ENCODE results near the gene HIVEP3. TPM values are rescaled to one million over a fixed set of nuclear protein-coding genes. Genes with fewer than 3 reads are reported as not detected.
"Not testable (repeated sequence)": the region's sequence is repeated elsewhere in the genome, so short reads cannot be mapped to it uniquely, and the experiment has no call there.

The HIVEP3 gene
- total RNA-seq, 4 donors from 2014 or later = 4.2 to 6.5 (median 4.7) TPM

GRCh38 chr1:41955461-41956159 lies 36.9 kb upstream of the HIVEP3 start:
- DNase-seq (ENCODE audit: low spot score in 2 of 2) = no peak
- Histone ChIP-seq H3K36me3 (no peaks in the 10 kb centered on the region), H3K27ac (peak overlapping the region in 2 of 4 donors; percentile 32 to 70), H3K9me3 (no peaks in the 10 kb centered on the region), H3K4me1 (peaks cover 0 to 32% (median 15%) of the 10 kb centered on the region in 4 donors), H3K27me3 (no peaks in the 10 kb centered on the region), H3K4me3 (no peak overlapping the region)
- TF ChIP-seq EP300 (IDR thresholded peaks at IDR 0.05) (no peak), CTCF (IDR thresholded peaks at IDR 0.05) (no peak), POLR2A (IDR thresholded peaks at IDR 0.05) (no peak)
- WGBS, 2 donors = 28 to 34% methylated on average over 9 of the region's 9 CpGs

- Histone ChIP-seq H3K27ac (peak overlapping the region in 2 of 4 donors; percentile 31 to 70), H3K27me3 (no peaks in the 10 kb centered on the region), H3K9me3 (peaks cover 0 to 3% (median 0%) of the 10 kb centered on the region in 4 donors), H3K4me1 (peaks cover 0 to 32% (median 15%) of the 10 kb centered on the region in 4 donors), H3K4me3 (no peak overlapping the region), H3K36me3 (no peaks in the 10 kb centered on the region)
- no peak for DNase-seq (ENCODE audit: low spot score in 2 of 2)
- WGBS, 2 donors = 41 to 63% methylated on average over 6 of the region's 6 CpGs
- TF ChIP-seq EP300 (IDR thresholded peaks at IDR 0.05) = no peak
Measured at GRCh38 chr1:41954533-41954944, 35.8 kb upstream of the HIVEP3 start.

GRCh38 chr1:41953291-41953690 lies 34.6 kb upstream of the HIVEP3 start:
- no peak for TF ChIP-seq CTCF (IDR thresholded peaks at IDR 0.05)
- TF ChIP-seq POLR2A (IDR thresholded peaks at IDR 0.05) = no peak
- TF ChIP-seq EP300 (IDR thresholded peaks at IDR 0.05) = no peak
- peaks cover 0 to 32% (median 15%) of the 10 kb centered on the region in 4 donors for H3K4me1 ChIP-seq
- DNase-seq (ENCODE audit: low spot score in 2 of 2) = no peak
- H3K4me3 ChIP-seq = no peak overlapping the region
- peak overlapping the region in 1 of 4 donors; percentile 58 for H3K27ac ChIP-seq
- H3K9me3 ChIP-seq = peaks cover 0 to 3% (median 0%) of the 10 kb centered on the region in 4 donors
- no peaks in the 10 kb centered on the region for H3K36me3 ChIP-seq
- H3K27me3 ChIP-seq = no peaks in the 10 kb centered on the region
- WGBS, 2 donors = 60 to 65% methylated on average over 1 of the region's 1 CpG

GRCh38 chr1:41952208-41952607 lies 33.5 kb upstream of the HIVEP3 start:
- no peak for DNase-seq (ENCODE audit: low spot score in 2 of 2)
- Histone ChIP-seq H3K27ac (no peak overlapping the region), H3K9me3 (peaks cover 0 to 3% (median 0%) of the 10 kb centered on the region in 4 donors), H3K4me3 (no peak overlapping the region), H3K36me3 (no peaks in the 10 kb centered on the region), H3K4me1 (peaks cover 0 to 32% (median 15%) of the 10 kb centered on the region in 4 donors), H3K27me3 (no peaks in the 10 kb centered on the region)
- 98 to 99% methylated on average over 2 of the region's 2 CpGs for WGBS, 2 donors
- TF ChIP-seq CTCF (IDR thresholded peaks at IDR 0.05) = no peak
- no peak for TF ChIP-seq POLR2A (IDR thresholded peaks at IDR 0.05)
- no peak for TF ChIP-seq EP300 (IDR thresholded peaks at IDR 0.05)

- H3K9me3 ChIP-seq; H3K4me3 ChIP-seq; H3K27me3 ChIP-seq; DNase-seq (ENCODE audit: low spot score in 2 of 2); H3K36me3 ChIP-seq; H3K27ac ChIP-seq: not testable (repeated sequence)
- 81 to 93% methylated on average over 3 of the region's 3 CpGs for WGBS, 2 donors
- H3K4me1 ChIP-seq = peaks cover 0 to 32% (median 14%) of the 10 kb centered on the region in 4 donors
Measured at GRCh38 chr1:41951492-41951891, 32.8 kb upstream of the HIVEP3 start.

- no peak for DNase-seq (ENCODE audit: low spot score in 2 of 2)
- no peaks in the 10 kb centered on the region for H3K27me3 ChIP-seq
- peaks cover 0 to 3% (median 0%) of the 10 kb centered on the region in 4 donors for H3K9me3 ChIP-seq
- no peak overlapping the region for H3K27ac ChIP-seq
- no peak overlapping the region for H3K4me3 ChIP-seq
- WGBS, 2 donors = 28 to 41% methylated on average over 1 of the region's 1 CpG
- TF ChIP-seq EP300 (IDR thresholded peaks at IDR 0.05) (no peak), CTCF (IDR thresholded peaks at IDR 0.05) (no peak), POLR2A (IDR thresholded peaks at IDR 0.05) (no peak)
- H3K4me1 ChIP-seq = peaks cover 0 to 27% (median 11%) of the 10 kb centered on the region in 4 donors
- no peaks in the 10 kb centered on the region for H3K36me3 ChIP-seq
Measured at GRCh38 chr1:41950820-41951219, 32.1 kb upstream of the HIVEP3 start.

- H3K27me3 ChIP-seq; H3K36me3 ChIP-seq; H3K4me1 ChIP-seq; DNase-seq (ENCODE audit: low spot score in 2 of 2); H3K4me3 ChIP-seq; H3K27ac ChIP-seq: not testable (repeated sequence)
- peaks cover 0 to 11% (median 2%) of the 10 kb centered on the region in 4 donors for H3K9me3 ChIP-seq
- WGBS, 2 donors = 73 to 88% methylated on average over 10 of the region's 10 CpGs
Measured at GRCh38 chr1:41945946-41946345, 27.2 kb upstream of the HIVEP3 start.

All from tibial nerve (tissue), 4 donors.